GM18505 (cell line): Measurements from ENCODE around the gene SH3GL1.
A peak's percentile ranks its signal among the peaks of the same experiment; 100 is the strongest.

Source experiments
- ATAC-seq: cut with Tn5 transposase; IDR thresholded peaks from one replicate; pipeline ENCODE4 v1.9.1; 2021; ENCODE audit not compliant: unreplicated experiment
- POLR2A ChIP-seq: IDR thresholded peaks from 4 replicates; pipeline ENCODE4 v1.6.1; 2011; ENCODE audit warnings: borderline replicate concordance; ENCODE audit not compliant: insufficient read depth, insufficient read length; ENCODE audit errors: extremely low read depth

SH3GL1 gene

GRCh38 chr19:4415352-4415751 lies 15.0 kb upstream of the SH3GL1 start:
- no peak for ATAC-seq
- no peak for TF ChIP-seq POLR2A

GRCh38 chr19:4414800-4415321 lies 14.5 kb upstream of the SH3GL1 start:
- ATAC-seq = no peak
- TF ChIP-seq POLR2A = no peak

- no peak for ATAC-seq
- TF ChIP-seq POLR2A = no peak
These were observed 13.9 kb upstream of the SH3GL1 start for GRCh38 chr19:4414144-4414799.

GRCh38 chr19:4413588-4413987 lies 13.2 kb upstream of the SH3GL1 start:
- ATAC-seq = no peak

GRCh38 chr19:4409123-4409933 lies 9.0 kb upstream of the SH3GL1 start:
- TF ChIP-seq POLR2A = no peak
- ATAC-seq = no peak

More at GRCh38 chr19:4413588-4413987, 13.2 kb upstream of the SH3GL1 start:
- TF ChIP-seq POLR2A = no peak

GRCh38 chr19:4406626-4407025 lies 6.3 kb upstream of the SH3GL1 start:
- ATAC-seq = no peak
- no peak for TF ChIP-seq POLR2A

GRCh38 chr19:4405977-4406376 lies 5.6 kb upstream of the SH3GL1 start:
- TF ChIP-seq POLR2A = no peak
- no peak for ATAC-seq

- no peak for TF ChIP-seq POLR2A
- no peak for ATAC-seq
These were observed 2.8 kb upstream of the SH3GL1 start for GRCh38 chr19:4403005-4403761.

- peak; percentile 73 for TF ChIP-seq POLR2A
- ATAC-seq = peak; percentile 67
These were observed 2.0 kb upstream of the SH3GL1 start, which contains the start of gene CHAF1A for GRCh38 chr19:4402171-4403004. TSS of gene CHAF1A (plus strand) at chr19:4402640. CDS start at chr19:4402763, 123 bp downstream.

- no peak for ATAC-seq
- TF ChIP-seq POLR2A = no peak
These were observed 1.4 kb upstream of the SH3GL1 start for GRCh38 chr19:4401769-4402170.

- TF ChIP-seq POLR2A = no peak
- ATAC-seq = peak; percentile 7
These were observed 574 bp downstream of the SH3GL1 start for GRCh38 chr19:4399812-4400134.

GRCh38 chr19:4396949-4397783 lies 3.2 kb downstream of the SH3GL1 start:
- no peak for TF ChIP-seq POLR2A

More at GRCh38 chr19:4396949-4397783, 3.2 kb downstream of the SH3GL1 start:
- no peak for ATAC-seq
